Body of pancreas (tissue), 4 donors: ENCODE data around the gene SPOCK1.

Experiments
- POLR2A ChIP-seq, 3 donors: fragments of 450-650 bp; IDR thresholded peaks; one replicate each; pipeline ENCODE4 v1.6.1; 2016; ENCODE audit warnings: antibody characterized with exemption in 3 of 3, mild to moderate bottlenecking in 2 of 3
- TF ChIP-seq, protein P1 (sequence below), 7 experiments: fragments of 450-650 bp in 4 of 7; fragments of 200-600 bp in 3 of 7; sonication (generic) in 3 of 7; IDR thresholded peaks; one replicate each; pipeline ENCODE4 v1.5.1; 2016 to 2019; ENCODE audit warnings: antibody characterized with exemption in 7 of 7

DNA sequence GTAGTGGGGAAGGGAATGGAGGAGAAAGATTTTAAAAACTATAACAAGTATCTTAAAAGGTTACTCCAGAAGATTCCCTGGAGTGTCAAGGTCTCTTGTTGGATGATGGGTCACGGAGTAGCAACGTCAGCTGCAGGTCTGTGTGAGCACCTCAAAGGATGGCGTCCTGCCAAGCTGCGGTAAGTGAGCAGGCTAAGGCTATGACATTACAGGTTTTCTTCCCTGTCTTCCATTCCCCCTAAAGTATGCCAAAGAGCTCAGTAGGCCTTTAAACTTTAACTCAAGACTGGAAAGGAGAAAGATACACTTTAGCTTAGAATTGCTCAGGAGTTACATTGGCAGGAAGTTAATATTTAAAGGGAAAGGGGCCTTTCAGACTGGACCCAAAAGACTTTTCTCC is 17.5 kb downstream of the SPOCK1 start:
- TF ChIP-seq, protein P1, sequence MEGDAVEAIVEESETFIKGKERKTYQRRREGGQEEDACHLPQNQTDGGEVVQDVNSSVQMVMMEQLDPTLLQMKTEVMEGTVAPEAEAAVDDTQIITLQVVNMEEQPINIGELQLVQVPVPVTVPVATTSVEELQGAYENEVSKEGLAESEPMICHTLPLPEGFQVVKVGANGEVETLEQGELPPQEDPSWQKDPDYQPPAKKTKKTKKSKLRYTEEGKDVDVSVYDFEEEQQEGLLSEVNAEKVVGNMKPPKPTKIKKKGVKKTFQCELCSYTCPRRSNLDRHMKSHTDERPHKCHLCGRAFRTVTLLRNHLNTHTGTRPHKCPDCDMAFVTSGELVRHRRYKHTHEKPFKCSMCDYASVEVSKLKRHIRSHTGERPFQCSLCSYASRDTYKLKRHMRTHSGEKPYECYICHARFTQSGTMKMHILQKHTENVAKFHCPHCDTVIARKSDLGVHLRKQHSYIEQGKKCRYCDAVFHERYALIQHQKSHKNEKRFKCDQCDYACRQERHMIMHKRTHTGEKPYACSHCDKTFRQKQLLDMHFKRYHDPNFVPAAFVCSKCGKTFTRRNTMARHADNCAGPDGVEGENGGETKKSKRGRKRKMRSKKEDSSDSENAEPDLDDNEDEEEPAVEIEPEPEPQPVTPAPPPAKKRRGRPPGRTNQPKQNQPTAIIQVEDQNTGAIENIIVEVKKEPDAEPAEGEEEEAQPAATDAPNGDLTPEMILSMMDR (IDR thresholded peaks at IDR 0.05), result no peak
- no peak for TF ChIP-seq POLR2A (IDR thresholded peaks at IDR 0.05)
